HG03378 (cell line): ENCODE data around the gene GDPD5.

ENCODE experiments used
- ATAC-seq: cut with Tn5 transposase; IDR thresholded peaks from one replicate; pipeline ENCODE4 v1.9.1; 2021; ENCODE audit warnings: mild to moderate bottlenecking, moderate library complexity; ENCODE audit not compliant: unreplicated experiment

Gene GDPD5

DNA sequence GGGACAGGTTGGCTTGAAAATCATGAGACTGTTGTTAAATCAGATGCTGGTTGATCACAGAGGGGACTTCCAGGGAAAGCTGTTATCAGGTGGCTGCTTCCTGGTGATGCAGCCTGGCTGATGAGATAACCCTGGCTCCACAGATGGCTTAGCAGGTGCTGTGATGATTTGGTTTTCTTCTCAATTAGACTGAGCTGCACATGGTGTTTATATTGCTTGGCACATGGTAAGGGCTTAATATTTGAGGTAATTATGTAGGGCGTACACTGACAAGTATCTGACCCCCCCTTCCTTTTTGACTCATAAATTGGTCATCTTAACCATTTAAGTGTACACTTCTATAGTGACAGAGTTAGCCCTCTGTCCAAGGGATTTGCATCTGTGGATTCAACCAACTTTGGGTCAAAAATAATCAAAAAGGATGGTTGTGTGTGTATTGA is 119.4 kb downstream of the GDPD5 start:
- ATAC-seq, result no peak

- ATAC-seq, result no peak
These were observed 121.6 kb downstream of the GDPD5 start for GRCh38 chr11:75403983-75404658.

DNA sequence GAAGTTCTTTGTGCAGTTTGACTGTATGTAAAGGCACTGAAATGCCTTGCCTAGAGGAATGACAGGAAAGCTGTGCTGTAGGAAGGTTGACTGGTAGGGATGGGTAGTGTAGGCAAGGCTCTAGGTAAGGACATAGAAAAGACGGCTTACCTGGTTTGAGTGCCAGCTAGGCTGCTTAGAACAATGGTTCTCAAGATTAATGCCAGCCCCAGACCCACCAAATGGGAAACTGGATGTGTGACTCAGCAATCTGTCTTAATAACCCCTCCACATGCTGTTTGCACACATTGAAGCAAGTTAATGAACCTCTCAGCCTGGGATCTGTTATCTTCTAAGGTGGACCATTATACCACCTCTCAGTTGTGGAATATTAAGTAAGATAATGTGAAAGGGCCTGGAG is 122.7 kb downstream of the GDPD5 start:
- ATAC-seq, result no peak

- ATAC-seq, result no peak
These were observed 123.6 kb downstream of the GDPD5 start for GRCh38 chr11:75402002-75402773.

GRCh38 chr11:75400146-75400865 is 125.4 kb downstream of the GDPD5 start:
- no peak for ATAC-seq

- ATAC-seq, result peak; percentile 81
These were observed 126.2 kb downstream of the GDPD5 start, which contains the start of gene RPS3 for GRCh38 chr11:75399344-75400145. Gene RPS3, plus strand, starts transcription at chr11:75399518. Its CDS starts 30 bp downstream, at chr11:75399548.

GRCh38 chr11:75398906-75399305 is 126.8 kb downstream of the GDPD5 start:
- ATAC-seq, result no peak

- no peak for ATAC-seq
These were observed 131.5 kb downstream of the GDPD5 start for GRCh38 chr11:75394085-75394840.

- no peak for ATAC-seq
These were observed 135.8 kb downstream of the GDPD5 start for GRCh38 chr11:75389925-75390324.

- ATAC-seq, result no peak
These were observed 136.5 kb downstream of the GDPD5 start for GRCh38 chr11:75389276-75389605.

DNA sequence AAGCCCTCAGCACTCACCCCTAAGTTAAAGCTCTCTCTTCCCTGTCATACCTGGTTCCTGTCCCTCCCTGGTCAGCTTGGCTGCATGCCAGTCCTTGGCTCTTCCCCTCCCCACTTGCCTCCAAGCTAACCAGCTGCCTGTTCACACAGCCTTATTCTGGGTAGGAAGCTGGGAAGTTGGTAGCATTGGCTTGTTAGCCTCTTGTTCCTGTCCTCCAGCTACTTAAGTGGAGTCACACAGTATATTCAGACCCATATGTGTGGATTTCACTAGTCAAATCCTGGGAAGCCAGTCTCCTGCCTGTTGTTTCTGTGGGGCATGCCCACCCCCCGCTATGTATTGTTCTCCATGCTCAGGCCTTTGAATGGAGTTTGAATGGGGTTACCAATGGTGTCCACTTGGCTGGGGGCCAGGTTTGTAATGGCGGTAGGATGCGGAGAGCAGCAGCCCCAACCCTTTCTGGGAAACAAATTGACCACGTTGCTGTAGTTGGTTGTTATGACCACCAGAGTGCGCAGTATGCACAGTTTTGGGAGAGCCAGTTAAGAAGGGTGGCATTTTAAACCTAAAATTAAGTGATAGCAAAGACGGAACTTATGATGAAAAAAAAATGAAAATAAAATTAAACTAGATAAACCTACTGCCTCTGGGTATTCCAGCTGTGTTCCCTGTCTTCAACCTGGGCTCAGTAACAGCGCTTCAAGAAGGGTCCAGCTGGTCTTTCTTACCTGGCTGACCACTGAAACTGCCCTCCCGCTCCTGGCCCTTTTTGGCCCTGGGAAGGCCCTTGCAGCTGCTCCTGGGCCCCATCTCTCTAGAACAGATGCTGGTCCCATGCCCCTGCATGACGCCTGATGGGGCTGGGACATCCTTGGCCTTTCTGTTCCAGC is 137.1 kb downstream of the GDPD5 start:
- ATAC-seq, result no peak

- ATAC-seq, result no peak
These were observed 137.9 kb downstream of the GDPD5 start for GRCh38 chr11:75387736-75388294.

GRCh38 chr11:75386942-75387630 is 138.7 kb downstream of the GDPD5 start:
- ATAC-seq, result no peak
